SK-N-MC (cell line): ENCODE measurements around the gene TMEM214.

Experiments used
- DNase-seq: peaks from one replicate; pipeline ENCODE4 v3.0.0-alpha.2; 2011; ENCODE audit warnings: low read depth, low spot score
- H3K27ac ChIP-seq: fragments of 200-600 bp; sonication (generic); 2 replicates; pipeline ENCODE4 v1.5.1; 2016; ENCODE audit warnings: mixed run types
- H3K36me3 ChIP-seq: fragments of 200-600 bp; sonication (generic); 2 replicates; pipeline ENCODE4 v1.6.1; 2017; ENCODE audit warnings: antibody characterized with exemption, low read length, mixed read lengths; ENCODE audit not compliant: insufficient read depth
- H3K4me3 ChIP-seq: fragments of 200-600 bp; sonication (generic); 2 replicates; pipeline ENCODE4 v1.5.1; 2016
- H3K9ac ChIP-seq: fragments of 200-600 bp; sonication (generic); 2 replicates; pipeline ENCODE4 v1.8.0; 2017; ENCODE audit warnings: mixed run types, mixed read lengths; ENCODE audit not compliant: insufficient read length
- H3K9me3 ChIP-seq: fragments of 200-600 bp; sonication (generic); 2 replicates; pipeline ENCODE4 v1.6.1; 2017; ENCODE audit warnings: low read depth, mild to moderate bottlenecking, antibody characterized with exemption, low read length, moderate library complexity, mixed read lengths
- EZH2 ChIP-seq: fragments of 200-600 bp; sonication (generic); IDR thresholded peaks from one replicate; pipeline ENCODE4 v1.6.1; 2017; ENCODE audit warnings: antibody characterized with exemption
- FOXP2 ChIP-seq: optimal IDR thresholded peaks from 2 replicates; pipeline ENCODE3; 2011; ENCODE audit warnings: mild to moderate bottlenecking, moderate library complexity; ENCODE audit not compliant: insufficient read depth; ENCODE audit errors: extremely low read length, control extremely low read depth
- POLR2AphosphoS5 ChIP-seq: IDR thresholded peaks from 2 replicates; pipeline ENCODE4 v1.6.1; 2012; ENCODE audit warnings: mild to moderate bottlenecking, low read depth, low read length, borderline replicate concordance

The TMEM214 gene

GRCh38 chr2:26994983-26995382 is 37.8 kb upstream of the TMEM214 start:
- DNase-seq, result no peak
- TF ChIP-seq POLR2AphosphoS5, result no peak
- no peak for TF ChIP-seq EZH2
- TF ChIP-seq FOXP2, result no peak
- H3K27ac ChIP-seq, result no peak overlapping the region

GRCh38 chr2:26997394-26997793 is 35.4 kb upstream of the TMEM214 start:
- H3K9ac ChIP-seq, result no peak overlapping the region
- TF ChIP-seq POLR2AphosphoS5, result no peak
- no peak for TF ChIP-seq FOXP2
- no peak for TF ChIP-seq EZH2
- H3K27ac ChIP-seq, result no peak overlapping the region
- H3K36me3 ChIP-seq, result no peaks in the 10 kb centered on the region
- no peak overlapping the region for H3K4me3 ChIP-seq
- no peaks in the 10 kb centered on the region for H3K9me3 ChIP-seq
- no peak for DNase-seq

More at GRCh38 chr2:26994983-26995382, 37.8 kb upstream of the TMEM214 start:
- Histone ChIP-seq H3K36me3 (no peaks in the 10 kb centered on the region), H3K9me3 (no peaks in the 10 kb centered on the region), H3K4me3 (no peak overlapping the region), H3K9ac (no peak overlapping the region)

- Histone ChIP-seq H3K4me3 (no peak overlapping the region), H3K36me3 (no peaks in the 10 kb centered on the region), H3K9me3 (no peaks in the 10 kb centered on the region), H3K9ac (no peak overlapping the region), H3K27ac (no peak overlapping the region)
- no peak for TF ChIP-seq POLR2AphosphoS5
- TF ChIP-seq EZH2, result no peak
- TF ChIP-seq FOXP2, result no peak
- DNase-seq, result no peak
Observed at GRCh38 chr2:26998323-26998722, 34.4 kb upstream of the TMEM214 start.

GRCh38 chr2:27000228-27000627 is 32.5 kb upstream of the TMEM214 start:
- DNase-seq, result no peak
- Histone ChIP-seq H3K4me3 (no peak overlapping the region), H3K9ac (no peak overlapping the region), H3K36me3 (no peaks in the 10 kb centered on the region), H3K27ac (no peak overlapping the region), H3K9me3 (no peaks in the 10 kb centered on the region)
- TF ChIP-seq EZH2, result no peak
- no peak for TF ChIP-seq POLR2AphosphoS5
- TF ChIP-seq FOXP2, result no peak

- Histone ChIP-seq H3K9me3 (no peaks in the 10 kb centered on the region), H3K9ac (no peak overlapping the region), H3K36me3 (no peaks in the 10 kb centered on the region), H3K4me3 (no peak overlapping the region), H3K27ac (no peak overlapping the region)
- no peak for TF ChIP-seq EZH2
- no peak for TF ChIP-seq POLR2AphosphoS5
- TF ChIP-seq FOXP2, result no peak
- no peak for DNase-seq
Observed at GRCh38 chr2:27000995-27001394, 31.8 kb upstream of the TMEM214 start.

- Histone ChIP-seq H3K27ac (no peak overlapping the region), H3K36me3 (no peaks in the 10 kb centered on the region), H3K9me3 (no peaks in the 10 kb centered on the region), H3K9ac (no peak overlapping the region), H3K4me3 (no peak overlapping the region)
- DNase-seq, result no peak
- TF ChIP-seq EZH2 (no peak), FOXP2 (no peak), POLR2AphosphoS5 (no peak)
Observed at GRCh38 chr2:27001950-27002349, 30.8 kb upstream of the TMEM214 start.

GRCh38 chr2:27003007-27003406 is 29.8 kb upstream of the TMEM214 start:
- DNase-seq, result no peak
- H3K27ac ChIP-seq, result no peak overlapping the region
- no peak overlapping the region for H3K4me3 ChIP-seq
- H3K36me3 ChIP-seq, result no peaks in the 10 kb centered on the region
- TF ChIP-seq POLR2AphosphoS5 (no peak), FOXP2 (no peak), EZH2 (no peak)
- H3K9ac ChIP-seq, result no peak overlapping the region
- H3K9me3 ChIP-seq, result no peaks in the 10 kb centered on the region

- TF ChIP-seq EZH2 (no peak), FOXP2 (no peak), POLR2AphosphoS5 (no peak)
Observed at GRCh38 chr2:27003857-27004256, 28.9 kb upstream of the TMEM214 start.

GRCh38 chr2:27006602-27007415 is 26.0 kb upstream of the TMEM214 start:
- Histone ChIP-seq H3K4me3 (no peak overlapping the region), H3K27ac (no peak overlapping the region), H3K9me3 (no peaks in the 10 kb centered on the region), H3K36me3 (no peaks in the 10 kb centered on the region), H3K9ac (no peak overlapping the region)
- DNase-seq, result no peak
- no peak for TF ChIP-seq EZH2
- no peak for TF ChIP-seq FOXP2
- no peak for TF ChIP-seq POLR2AphosphoS5

More at GRCh38 chr2:27003857-27004256, 28.9 kb upstream of the TMEM214 start:
- Histone ChIP-seq H3K9me3 (no peaks in the 10 kb centered on the region), H3K4me3 (no peak overlapping the region), H3K36me3 (no peaks in the 10 kb centered on the region), H3K9ac (no peak overlapping the region), H3K27ac (no peak overlapping the region)
- DNase-seq, result no peak
